Neural progenitor cell (in vitro differentiated cells): ENCODE measurements around the gene ZNF513. TPM values are rescaled to one million over a fixed set of nuclear protein-coding genes. Genes with fewer than 3 reads are reported as not detected.

Source experiments
- DNase-seq: peaks from one replicate; pipeline ENCODE4 v3.0.0-alpha.2; 2016; ENCODE audit warnings: low spot score
- H2AFZ ChIP-seq: fragments of 200-600 bp; sonication (generic); replicated peaks from 2 replicates; pipeline ENCODE4 v1.6.1; 2016; ENCODE audit warnings: antibody characterized with exemption
- H3F3A ChIP-seq: fragments of 200-600 bp; sonication (generic); 2 replicates; pipeline ENCODE4 v1.6.1; 2016; ENCODE audit warnings: antibody characterized with exemption, low read depth
- H3K27ac ChIP-seq: fragments of 200-600 bp; sonication (generic); 2 replicates; pipeline ENCODE4 v1.5.1; 2016; ENCODE audit warnings: mild to moderate bottlenecking
- H3K27me3 ChIP-seq: fragments of 200-600 bp; sonication (generic); 2 replicates; pipeline ENCODE4 v1.6.1; 2016; ENCODE audit warnings: mild to moderate bottlenecking, moderate library complexity
- H3K36me3 ChIP-seq: fragments of 200-600 bp; sonication (generic); 2 replicates; pipeline ENCODE4 v1.5.1; 2016
- H3K4me1 ChIP-seq: fragments of 200-600 bp; sonication (generic); 2 replicates; pipeline ENCODE4 v1.6.1; 2016; ENCODE audit warnings: mixed run types
- H3K4me2 ChIP-seq: fragments of 200-600 bp; sonication (generic); 2 replicates; pipeline ENCODE4 v1.6.1; 2016
- H3K4me3 ChIP-seq: fragments of 200-600 bp; sonication (generic); 2 replicates; pipeline ENCODE4 v1.5.1; 2016
- H3K79me2 ChIP-seq: fragments of 200-600 bp; sonication (generic); 2 replicates; pipeline ENCODE4 v1.6.1; 2016; ENCODE audit warnings: low read depth
- H3K9ac ChIP-seq: fragments of 200-600 bp; sonication (generic); 2 replicates; pipeline ENCODE4 v1.6.1; 2016
- H3K9me3 ChIP-seq: fragments of 200-600 bp; sonication (generic); 2 replicates; pipeline ENCODE4 v1.5.1; 2016; ENCODE audit warnings: low read depth
- H4K20me1 ChIP-seq: fragments of 200-600 bp; sonication (generic); 2 replicates; pipeline ENCODE4 v1.6.1; 2016; ENCODE audit warnings: low read depth
- H3K27ac Mint-ChIP-seq: 3 replicates; pipeline ENCODE4 v1.8.0; 2021; ENCODE audit warnings: mixed read lengths
- H3K27me3 Mint-ChIP-seq: 2 replicates; pipeline ENCODE4 v1.8.0; 2022; ENCODE audit warnings: low read depth, mild to moderate bottlenecking, inconsistent platforms, moderate library complexity, mixed read lengths; ENCODE audit not compliant: insufficient read depth
- H3K36me3 Mint-ChIP-seq: 3 replicates; pipeline ENCODE4 v1.8.0; 2021; ENCODE audit warnings: mixed read lengths
- H3K4me1 Mint-ChIP-seq: 3 replicates; pipeline ENCODE4 v1.8.0; 2021; ENCODE audit warnings: mixed read lengths
- H3K4me3 Mint-ChIP-seq: 3 replicates; pipeline ENCODE4 v1.8.0; 2021; ENCODE audit warnings: mild to moderate bottlenecking, moderate library complexity, mixed read lengths
- H3K9me3 Mint-ChIP-seq: 3 replicates; pipeline ENCODE4 v1.8.0; 2020; ENCODE audit warnings: mixed read lengths
- EZH2 ChIP-seq: fragments of 200-600 bp; sonication (generic); IDR thresholded peaks from 2 replicates; pipeline ENCODE4 v1.6.1; 2017; ENCODE audit warnings: antibody characterized with exemption, mild to moderate bottlenecking, moderate library complexity
- EZH2phosphoT487 ChIP-seq: fragments of 200-600 bp; sonication (generic); IDR thresholded peaks from 2 replicates; pipeline ENCODE4 v1.6.1; 2017; ENCODE audit warnings: antibody characterized with exemption
- total RNA-seq: library from RNA; depleted of rRNA; stranded (reverse); fragments of >200 nt; gene quantifications from 2 replicates; pipeline ENCODE4 v1.2.3, GENCODE V29; 2015; ENCODE audit warnings: low replicate concordance
- TF ChIP-seq, protein P1 (sequence below): fragments of 200-600 bp; sonication (generic); IDR thresholded peaks from 2 replicates; pipeline ENCODE4 v1.5.1; 2017; ENCODE audit warnings: antibody characterized with exemption, mild to moderate bottlenecking

The ZNF513 gene
- total RNA-seq, 1 donor from 2014 or later = 6.1 TPM

DNA sequence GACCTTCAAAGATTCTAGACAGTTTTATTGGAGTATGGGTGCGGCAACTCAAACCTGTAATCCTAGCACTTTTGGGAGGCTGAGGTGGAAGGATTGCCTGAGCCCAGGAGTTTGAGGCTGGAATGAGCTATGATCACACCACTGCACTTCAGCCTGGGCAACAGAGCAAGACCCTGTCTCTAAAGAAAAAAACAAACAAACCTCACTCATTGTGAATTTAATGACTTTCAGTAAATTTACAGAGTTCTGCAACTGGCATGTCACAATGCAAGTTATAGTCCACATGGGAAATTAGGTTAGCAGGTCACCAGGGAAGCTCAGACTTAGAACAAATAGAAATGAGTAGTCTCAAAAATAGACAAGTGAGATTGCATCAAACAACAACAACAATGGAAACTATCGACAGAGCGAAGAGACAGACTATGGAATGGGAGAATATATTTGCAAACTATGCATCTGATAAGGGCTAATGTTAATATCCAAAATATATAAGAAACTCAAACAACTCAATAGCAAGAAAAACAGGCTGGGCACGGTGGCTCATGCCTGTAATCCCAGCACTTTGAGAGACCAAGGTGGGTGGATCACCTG, 41.2 kb upstream of the ZNF513 start:
- Mint-ChIP-seq H3K4me1 (no peaks in the 10 kb centered on the region), H3K4me3 (no peak overlapping the region), H3K27ac (no peak overlapping the region), H3K36me3 (no peaks in the 10 kb centered on the region), H3K9me3 (no peaks in the 10 kb centered on the region), H3K27me3 (peaks cover 5% of the 10 kb centered on the region)
- Histone ChIP-seq H3K9ac (no peak overlapping the region), H3K4me2 (no peak overlapping the region), H2AFZ (no peak overlapping the region), H3K79me2 (no peaks in the 10 kb centered on the region), H3K9me3 (no peaks in the 10 kb centered on the region), H3F3A (no peaks in the 10 kb centered on the region), H3K27me3 (no peaks in the 10 kb centered on the region), H3K36me3 (no peaks in the 10 kb centered on the region), H3K4me3 (no peak overlapping the region), H3K4me1 (no peaks in the 10 kb centered on the region), H3K27ac (no peak overlapping the region), H4K20me1 (no peaks in the 10 kb centered on the region)
- TF ChIP-seq EZH2phosphoT487 (no peak), EZH2 (no peak)
- TF ChIP-seq, protein P1, sequence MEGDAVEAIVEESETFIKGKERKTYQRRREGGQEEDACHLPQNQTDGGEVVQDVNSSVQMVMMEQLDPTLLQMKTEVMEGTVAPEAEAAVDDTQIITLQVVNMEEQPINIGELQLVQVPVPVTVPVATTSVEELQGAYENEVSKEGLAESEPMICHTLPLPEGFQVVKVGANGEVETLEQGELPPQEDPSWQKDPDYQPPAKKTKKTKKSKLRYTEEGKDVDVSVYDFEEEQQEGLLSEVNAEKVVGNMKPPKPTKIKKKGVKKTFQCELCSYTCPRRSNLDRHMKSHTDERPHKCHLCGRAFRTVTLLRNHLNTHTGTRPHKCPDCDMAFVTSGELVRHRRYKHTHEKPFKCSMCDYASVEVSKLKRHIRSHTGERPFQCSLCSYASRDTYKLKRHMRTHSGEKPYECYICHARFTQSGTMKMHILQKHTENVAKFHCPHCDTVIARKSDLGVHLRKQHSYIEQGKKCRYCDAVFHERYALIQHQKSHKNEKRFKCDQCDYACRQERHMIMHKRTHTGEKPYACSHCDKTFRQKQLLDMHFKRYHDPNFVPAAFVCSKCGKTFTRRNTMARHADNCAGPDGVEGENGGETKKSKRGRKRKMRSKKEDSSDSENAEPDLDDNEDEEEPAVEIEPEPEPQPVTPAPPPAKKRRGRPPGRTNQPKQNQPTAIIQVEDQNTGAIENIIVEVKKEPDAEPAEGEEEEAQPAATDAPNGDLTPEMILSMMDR = no peak
- DNase-seq = no peak

GRCh38 chr2:27420996-27421395, 40.5 kb upstream of the ZNF513 start:
- no peaks in the 10 kb centered on the region for H4K20me1 ChIP-seq
- no peak for TF ChIP-seq EZH2phosphoT487
- TF ChIP-seq, protein P1 = no peak
- TF ChIP-seq EZH2 = no peak
- no peak overlapping the region for H3K27ac ChIP-seq

DNA sequence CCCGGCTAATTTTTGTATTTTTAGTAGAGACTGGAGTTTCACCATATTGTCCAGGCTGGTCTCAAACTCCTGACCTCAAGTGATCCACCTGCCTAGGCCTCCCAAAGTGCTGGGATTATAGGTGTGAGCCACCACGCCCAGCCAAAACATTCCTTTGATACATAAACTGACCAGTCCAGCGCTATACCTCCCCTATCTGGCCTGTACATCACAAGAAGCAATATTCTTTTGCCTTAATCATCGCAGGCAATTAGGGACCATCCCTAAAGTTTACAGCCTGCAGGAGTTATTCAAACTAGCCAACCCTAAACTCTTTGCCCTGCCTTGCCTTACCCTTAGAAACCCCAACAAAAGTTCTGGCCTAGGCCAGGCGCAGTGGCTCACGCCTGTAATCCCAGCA, 35.6 kb upstream of the ZNF513 start:
- Histone ChIP-seq H3K4me1 (no peaks in the 10 kb centered on the region), H3K79me2 (no peaks in the 10 kb centered on the region), H3K4me2 (no peak overlapping the region), H3K9me3 (no peaks in the 10 kb centered on the region), H2AFZ (no peak overlapping the region), H3F3A (no peaks in the 10 kb centered on the region), H3K36me3 (no peaks in the 10 kb centered on the region), H3K9ac (no peak overlapping the region), H3K4me3 (no peak overlapping the region), H4K20me1 (no peaks in the 10 kb centered on the region), H3K27me3 (no peaks in the 10 kb centered on the region), H3K27ac (no peak overlapping the region)
- TF ChIP-seq EZH2phosphoT487 = no peak
- TF ChIP-seq, protein P1 = no peak
- no peak for TF ChIP-seq EZH2
- no peaks in the 10 kb centered on the region for H3K36me3 Mint-ChIP-seq
- DNase-seq = no peak
- H3K4me1 Mint-ChIP-seq = no peaks in the 10 kb centered on the region
- peaks cover 5% of the 10 kb centered on the region for H3K27me3 Mint-ChIP-seq
- no peak overlapping the region for H3K27ac Mint-ChIP-seq
- no peak overlapping the region for H3K4me3 Mint-ChIP-seq
- H3K9me3 Mint-ChIP-seq = peaks cover 2% of the 10 kb centered on the region

More at GRCh38 chr2:27420996-27421395, 40.5 kb upstream of the ZNF513 start:
- H3K4me3 Mint-ChIP-seq = no peak overlapping the region
- H3K9ac ChIP-seq = no peak overlapping the region
- H3K79me2 ChIP-seq = no peaks in the 10 kb centered on the region
- H3K27me3 ChIP-seq = no peaks in the 10 kb centered on the region
- no peak overlapping the region for H2AFZ ChIP-seq
- no peaks in the 10 kb centered on the region for H3K4me1 ChIP-seq
- no peaks in the 10 kb centered on the region for H3K9me3 Mint-ChIP-seq
- H3K4me2 ChIP-seq = no peak overlapping the region
- H3F3A ChIP-seq = no peaks in the 10 kb centered on the region
- no peaks in the 10 kb centered on the region for H3K4me1 Mint-ChIP-seq
- no peaks in the 10 kb centered on the region for H3K36me3 Mint-ChIP-seq
- H3K36me3 ChIP-seq = no peaks in the 10 kb centered on the region
- H3K9me3 ChIP-seq = no peaks in the 10 kb centered on the region
- peaks cover 5% of the 10 kb centered on the region for H3K27me3 Mint-ChIP-seq
- no peak overlapping the region for H3K27ac Mint-ChIP-seq
- DNase-seq = no peak
- H3K4me3 ChIP-seq = no peak overlapping the region
